Measurements from ENCODE around the gene MED27.

The MED27 gene

GRCh38 chr9:131968632-131969031, 111.0 kb downstream of the MED27 start:
- TF ChIP-seq CTCF (IDR thresholded peaks at IDR 0.05; ENCODE audit: control insufficient read depth, insufficient read depth, low read depth, low read length, missing control alignments) = no peak
- H3K4me3 ChIP-seq (ENCODE audit: control insufficient read depth, low read depth, low read length) = no peak overlapping the region
- DNase-seq (ENCODE audit: low read depth) = no peak

- no peak for DNase-seq (ENCODE audit: low read depth)
- H3K4me3 ChIP-seq (ENCODE audit: control insufficient read depth, low read depth, low read length) = no peak overlapping the region
- TF ChIP-seq CTCF (IDR thresholded peaks at IDR 0.05; ENCODE audit: control insufficient read depth, insufficient read depth, low read depth, low read length, missing control alignments) = no peak
Observed at GRCh38 chr9:131965841-131966240, 113.8 kb downstream of the MED27 start.

GRCh38 chr9:131965103-131965502, 114.6 kb downstream of the MED27 start:
- no peak for TF ChIP-seq CTCF (IDR thresholded peaks at IDR 0.05; ENCODE audit: control insufficient read depth, insufficient read depth, low read depth, low read length, missing control alignments)
- no peak for DNase-seq (ENCODE audit: low read depth)

GRCh38 chr9:131963072-131964030, 116.3 kb downstream of the MED27 start:
- DNase-seq (ENCODE audit: low read depth) = no peak
- TF ChIP-seq CTCF (IDR thresholded peaks at IDR 0.05; ENCODE audit: control insufficient read depth, insufficient read depth, low read depth, low read length, missing control alignments) = no peak
- no peak overlapping the region for H3K4me3 ChIP-seq (ENCODE audit: control insufficient read depth, low read depth, low read length)

More at GRCh38 chr9:131965103-131965502, 114.6 kb downstream of the MED27 start:
- no peak overlapping the region for H3K4me3 ChIP-seq (ENCODE audit: control insufficient read depth, low read depth, low read length)

GRCh38 chr9:131961496-131961880, 118.2 kb downstream of the MED27 start:
- no peak for DNase-seq (ENCODE audit: low read depth)
- H3K4me3 ChIP-seq (ENCODE audit: control insufficient read depth, low read depth, low read length) = no peak overlapping the region
- no peak for TF ChIP-seq CTCF (IDR thresholded peaks at IDR 0.05; ENCODE audit: control insufficient read depth, insufficient read depth, low read depth, low read length, missing control alignments)

- no peak for TF ChIP-seq CTCF (IDR thresholded peaks at IDR 0.05; ENCODE audit: control insufficient read depth, insufficient read depth, low read depth, low read length, missing control alignments)
- DNase-seq (ENCODE audit: low read depth) = no peak
- no peak overlapping the region for H3K4me3 ChIP-seq (ENCODE audit: control insufficient read depth, low read depth, low read length)
Observed at GRCh38 chr9:131960851-131961495, 118.7 kb downstream of the MED27 start.
